HepG2 (cell line): ENCODE results near the gene ZNF669. TPM values are rescaled to one million over a fixed set of nuclear protein-coding genes. Genes with fewer than 3 reads are reported as not detected.

Experiments
- ATF7-NPFF ChIP-seq: sonication (generic); formaldehyde crosslinking; IDR thresholded peaks from 2 replicates; pipeline ENCODE4 v1.8.1; 2023; ENCODE audit warnings: mild to moderate bottlenecking, low read depth, missing genetic modification reagents, moderate library complexity
- CREB1 ChIP-seq, 2 experiments: fragments of 450-650 bp in 1 of 2; IDR thresholded peaks; 2 replicates each; pipeline ENCODE4 v1.6.1; 2016 to 2017; ENCODE audit warnings: control low read depth in 1 of 2, mild to moderate bottlenecking in 1 of 2, missing compliant biosample characterization in 1 of 2, missing genetic modification characterization in 1 of 2
- FOXK2 ChIP-seq: fragments of 450-650 bp; IDR thresholded peaks from 2 replicates; pipeline ENCODE4 v1.6.1; 2016
- GFI1 ChIP-seq: sonication (generic); formaldehyde crosslinking; IDR thresholded peaks from 2 replicates; pipeline ENCODE4 v1.5.0; 2020; ENCODE audit warnings: missing genetic modification reagents, mild to moderate bottlenecking, borderline replicate concordance
- U2AF2 ChIP-seq: fragments of 200-400 bp; formaldehyde crosslinking; IDR thresholded peaks from 2 replicates; pipeline ENCODE4 v1.6.1; 2017; ENCODE audit warnings: low read depth, mild to moderate bottlenecking, low read length
- ZBTB8A ChIP-seq: sonication (generic); formaldehyde crosslinking; IDR thresholded peaks from 2 replicates; pipeline ENCODE4 v1.4.0; 2020; ENCODE audit warnings: mild to moderate bottlenecking, low read depth, missing genetic modification reagents, borderline replicate concordance
- ZNF225 ChIP-seq: sonication (generic); formaldehyde crosslinking; IDR thresholded peaks from 2 replicates; pipeline ENCODE4 v1.4.0; 2020; ENCODE audit warnings: mild to moderate bottlenecking, missing genetic modification reagents
- ZNF329 ChIP-seq: sonication (generic); formaldehyde crosslinking; IDR thresholded peaks from 2 replicates; pipeline ENCODE4 v1.9.0; 2021; ENCODE audit warnings: low read depth, mild to moderate bottlenecking, missing genetic modification reagents
- ZNF451 ChIP-seq: sonication (generic); formaldehyde crosslinking; IDR thresholded peaks from 2 replicates; pipeline ENCODE4 v1.5.0; 2020; ENCODE audit warnings: mild to moderate bottlenecking, missing genetic modification reagents
- ZNF549 ChIP-seq: sonication (generic); formaldehyde crosslinking; IDR thresholded peaks from 2 replicates; pipeline ENCODE4 v1.5.0; 2020; ENCODE audit warnings: missing genetic modification reagents
- ZNF644 ChIP-seq: IDR thresholded peaks from 2 replicates; pipeline ENCODE4 v1.6.1; 2016; ENCODE audit warnings: low read depth
- ZNF672 ChIP-seq: sonication (generic); formaldehyde crosslinking; IDR thresholded peaks from 2 replicates; pipeline ENCODE4 v1.8.1; 2022; ENCODE audit warnings: missing genetic modification reagents
- ZZZ3 ChIP-seq: sonication (generic); formaldehyde crosslinking; IDR thresholded peaks from 2 replicates; pipeline ENCODE4 v1.4.0; 2020; ENCODE audit warnings: missing genetic modification reagents, mild to moderate bottlenecking, borderline replicate concordance
- polyA plus RNA-seq, 8 experiments: library from polyadenylated mRNA; depleted of rRNA in 3 of 8; stranded (reverse) in 7 of 8; unstranded in 1 of 8; fragments of >200 nt; fragmentation: Illumina TruSeq in 4 of 8; extraction: Trizol in 4 of 8; gene quantifications; 2 replicates each; pipeline versions ENCODE4 v1.2.1 to v1.2.3, GENCODE V29; 2011 to 2016; ENCODE audit warnings: low read depth in 4 of 8, missing spikeins in 1 of 8, mixed read lengths in 1 of 8; ENCODE audit not compliant: insufficient read depth in 1 of 8
- total RNA-seq, 5 experiments: library from RNA; depleted of rRNA; stranded (reverse); fragments of >200 nt; fragmentation: Illumina TruSeq; extraction: Trizol; gene quantifications; 2 replicates each; pipeline ENCODE4 v1.2.3, GENCODE V29; 2016; ENCODE audit warnings: low read depth in 1 of 5
- TF ChIP-seq, protein P1 (sequence below): sonication (generic); formaldehyde crosslinking; IDR thresholded peaks from 2 replicates; pipeline ENCODE4 v1.9.0; 2021; ENCODE audit warnings: missing genetic modification reagents, borderline replicate concordance
- TF ChIP-seq, protein P2 (sequence below): IDR thresholded peaks from 2 replicates; pipeline ENCODE4 v1.6.1; 2018; ENCODE audit warnings: missing genetic modification reagents, mild to moderate bottlenecking, missing compliant biosample characterization
- TF ChIP-seq, protein P3 (sequence below): sonication (generic); formaldehyde crosslinking; IDR thresholded peaks from 2 replicates; pipeline ENCODE4 v1.4.0; 2020; ENCODE audit warnings: mild to moderate bottlenecking, missing genetic modification reagents
- TF ChIP-seq, protein P4 (sequence below): sonication (generic); formaldehyde crosslinking; IDR thresholded peaks from 2 replicates; pipeline ENCODE4 v1.4.0; 2020; ENCODE audit warnings: mild to moderate bottlenecking, missing genetic modification reagents
- TF ChIP-seq, protein P5 (sequence below): sonication (generic); formaldehyde crosslinking; IDR thresholded peaks from 2 replicates; pipeline ENCODE4 v1.4.0; 2020; ENCODE audit warnings: missing genetic modification reagents, borderline replicate concordance
- TF ChIP-seq, protein P6 (sequence below): sonication (generic); formaldehyde crosslinking; IDR thresholded peaks from 2 replicates; pipeline ENCODE4 v1.4.0; 2020; ENCODE audit warnings: missing genetic modification reagents, low read depth, mild to moderate bottlenecking, borderline replicate concordance

ZNF669 gene
- total and polyA plus RNA-seq, 2 of the 13 experiments (the other 11 are each of a cell fraction or from before 2014, with no cell fraction given) = 3.1 to 14.6 TPM

DNA sequence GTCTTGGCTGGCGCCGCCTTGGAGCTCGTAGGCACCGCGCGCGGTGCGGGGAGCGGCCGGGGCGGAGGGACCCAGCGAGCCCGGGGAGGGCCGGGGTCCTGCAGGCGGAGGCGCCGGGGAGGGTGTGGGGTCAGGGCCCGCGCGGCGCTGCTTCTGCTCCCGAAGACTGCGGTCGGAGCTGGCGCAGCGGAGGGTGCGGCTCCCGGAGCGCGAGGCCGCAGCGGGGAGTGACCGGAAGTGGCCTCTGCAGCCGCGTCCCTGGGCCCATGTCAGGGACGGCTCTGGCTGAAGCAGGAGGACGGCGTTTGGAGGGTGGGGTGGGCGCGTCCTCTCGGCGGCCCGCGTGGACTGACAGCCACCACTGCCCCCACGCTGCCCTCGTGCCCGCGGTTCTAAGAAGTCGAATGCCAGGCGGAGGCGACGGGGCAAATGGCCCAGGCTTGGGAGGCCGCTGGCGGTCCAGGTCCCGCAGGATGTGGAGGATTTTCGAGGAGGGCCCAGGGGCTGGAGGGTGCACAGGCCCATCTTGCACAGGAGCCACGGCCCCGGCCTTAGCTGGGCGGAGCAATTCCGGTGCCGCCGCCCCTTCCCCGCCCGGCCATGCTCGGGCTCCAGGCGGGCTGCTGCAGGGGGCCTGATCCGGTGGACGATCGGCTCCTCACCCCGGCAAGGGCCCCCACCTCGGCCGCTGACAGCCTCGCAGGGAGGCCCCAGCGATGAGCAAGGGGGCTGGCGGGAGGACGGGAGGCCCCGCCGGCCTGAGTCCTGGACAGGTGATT is 7.7 kb upstream of the ZNF669 start (continued):
- TF ChIP-seq, protein P1, sequence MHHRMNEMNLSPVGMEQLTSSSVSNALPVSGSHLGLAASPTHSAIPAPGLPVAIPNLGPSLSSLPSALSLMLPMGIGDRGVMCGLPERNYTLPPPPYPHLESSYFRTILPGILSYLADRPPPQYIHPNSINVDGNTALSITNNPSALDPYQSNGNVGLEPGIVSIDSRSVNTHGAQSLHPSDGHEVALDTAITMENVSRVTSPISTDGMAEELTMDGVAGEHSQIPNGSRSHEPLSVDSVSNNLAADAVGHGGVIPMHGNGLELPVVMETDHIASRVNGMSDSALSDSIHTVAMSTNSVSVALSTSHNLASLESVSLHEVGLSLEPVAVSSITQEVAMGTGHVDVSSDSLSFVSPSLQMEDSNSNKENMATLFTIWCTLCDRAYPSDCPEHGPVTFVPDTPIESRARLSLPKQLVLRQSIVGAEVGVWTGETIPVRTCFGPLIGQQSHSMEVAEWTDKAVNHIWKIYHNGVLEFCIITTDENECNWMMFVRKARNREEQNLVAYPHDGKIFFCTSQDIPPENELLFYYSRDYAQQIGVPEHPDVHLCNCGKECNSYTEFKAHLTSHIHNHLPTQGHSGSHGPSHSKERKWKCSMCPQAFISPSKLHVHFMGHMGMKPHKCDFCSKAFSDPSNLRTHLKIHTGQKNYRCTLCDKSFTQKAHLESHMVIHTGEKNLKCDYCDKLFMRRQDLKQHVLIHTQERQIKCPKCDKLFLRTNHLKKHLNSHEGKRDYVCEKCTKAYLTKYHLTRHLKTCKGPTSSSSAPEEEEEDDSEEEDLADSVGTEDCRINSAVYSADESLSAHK (CRISPR knock-in tag) = no peak
- TF ChIP-seq, protein P2, sequence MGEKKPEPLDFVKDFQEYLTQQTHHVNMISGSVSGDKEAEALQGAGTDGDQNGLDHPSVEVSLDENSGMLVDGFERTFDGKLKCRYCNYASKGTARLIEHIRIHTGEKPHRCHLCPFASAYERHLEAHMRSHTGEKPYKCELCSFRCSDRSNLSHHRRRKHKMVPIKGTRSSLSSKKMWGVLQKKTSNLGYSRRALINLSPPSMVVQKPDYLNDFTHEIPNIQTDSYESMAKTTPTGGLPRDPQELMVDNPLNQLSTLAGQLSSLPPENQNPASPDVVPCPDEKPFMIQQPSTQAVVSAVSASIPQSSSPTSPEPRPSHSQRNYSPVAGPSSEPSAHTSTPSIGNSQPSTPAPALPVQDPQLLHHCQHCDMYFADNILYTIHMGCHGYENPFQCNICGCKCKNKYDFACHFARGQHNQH (CRISPR knock-in tag) = peak; percentile 77
- TF ChIP-seq U2AF2 (no peak), ZNF644 (CRISPR knock-in tag) (no peak), GFI1 (0 out of 2 replicates have a peak, but pooled peaks have one; percentile 12), ZNF329 (CRISPR knock-in tag) (peak; percentile 83; the same call in 1 of the 2 replicates), ZNF549 (no peak), ZNF672 (CRISPR knock-in tag) (no peak), ZNF225 (CRISPR knock-in tag) (peak; percentile 73; the same call in 1 of the 2 replicates), ZNF451 (peak; percentile 79; the same call in 1 of the 2 replicates), ATF7-NPFF (peak; percentile 77; the same call in 1 of the 2 replicates), ZBTB8A (CRISPR knock-in tag) (no peak), ZZZ3 (peak; percentile 71; the same call in 1 of the 2 replicates), CREB1 (IDR thresholded peaks at IDR 0.05) (no peak), CREB1 (CRISPR knock-in tag; IDR thresholded peaks at IDR 0.05) (no peak), FOXK2 (no peak)
- TF ChIP-seq, protein P3, sequence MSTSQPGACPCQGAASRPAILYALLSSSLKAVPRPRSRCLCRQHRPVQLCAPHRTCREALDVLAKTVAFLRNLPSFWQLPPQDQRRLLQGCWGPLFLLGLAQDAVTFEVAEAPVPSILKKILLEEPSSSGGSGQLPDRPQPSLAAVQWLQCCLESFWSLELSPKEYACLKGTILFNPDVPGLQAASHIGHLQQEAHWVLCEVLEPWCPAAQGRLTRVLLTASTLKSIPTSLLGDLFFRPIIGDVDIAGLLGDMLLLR (CRISPR knock-in tag) = peak; percentile 72; the same call in 1 of the 2 replicates
- TF ChIP-seq, protein P4, sequence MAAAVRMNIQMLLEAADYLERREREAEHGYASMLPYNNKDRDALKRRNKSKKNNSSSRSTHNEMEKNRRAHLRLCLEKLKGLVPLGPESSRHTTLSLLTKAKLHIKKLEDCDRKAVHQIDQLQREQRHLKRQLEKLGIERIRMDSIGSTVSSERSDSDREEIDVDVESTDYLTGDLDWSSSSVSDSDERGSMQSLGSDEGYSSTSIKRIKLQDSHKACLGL (CRISPR knock-in tag) = peak; percentile 83
- TF ChIP-seq, protein P5, sequence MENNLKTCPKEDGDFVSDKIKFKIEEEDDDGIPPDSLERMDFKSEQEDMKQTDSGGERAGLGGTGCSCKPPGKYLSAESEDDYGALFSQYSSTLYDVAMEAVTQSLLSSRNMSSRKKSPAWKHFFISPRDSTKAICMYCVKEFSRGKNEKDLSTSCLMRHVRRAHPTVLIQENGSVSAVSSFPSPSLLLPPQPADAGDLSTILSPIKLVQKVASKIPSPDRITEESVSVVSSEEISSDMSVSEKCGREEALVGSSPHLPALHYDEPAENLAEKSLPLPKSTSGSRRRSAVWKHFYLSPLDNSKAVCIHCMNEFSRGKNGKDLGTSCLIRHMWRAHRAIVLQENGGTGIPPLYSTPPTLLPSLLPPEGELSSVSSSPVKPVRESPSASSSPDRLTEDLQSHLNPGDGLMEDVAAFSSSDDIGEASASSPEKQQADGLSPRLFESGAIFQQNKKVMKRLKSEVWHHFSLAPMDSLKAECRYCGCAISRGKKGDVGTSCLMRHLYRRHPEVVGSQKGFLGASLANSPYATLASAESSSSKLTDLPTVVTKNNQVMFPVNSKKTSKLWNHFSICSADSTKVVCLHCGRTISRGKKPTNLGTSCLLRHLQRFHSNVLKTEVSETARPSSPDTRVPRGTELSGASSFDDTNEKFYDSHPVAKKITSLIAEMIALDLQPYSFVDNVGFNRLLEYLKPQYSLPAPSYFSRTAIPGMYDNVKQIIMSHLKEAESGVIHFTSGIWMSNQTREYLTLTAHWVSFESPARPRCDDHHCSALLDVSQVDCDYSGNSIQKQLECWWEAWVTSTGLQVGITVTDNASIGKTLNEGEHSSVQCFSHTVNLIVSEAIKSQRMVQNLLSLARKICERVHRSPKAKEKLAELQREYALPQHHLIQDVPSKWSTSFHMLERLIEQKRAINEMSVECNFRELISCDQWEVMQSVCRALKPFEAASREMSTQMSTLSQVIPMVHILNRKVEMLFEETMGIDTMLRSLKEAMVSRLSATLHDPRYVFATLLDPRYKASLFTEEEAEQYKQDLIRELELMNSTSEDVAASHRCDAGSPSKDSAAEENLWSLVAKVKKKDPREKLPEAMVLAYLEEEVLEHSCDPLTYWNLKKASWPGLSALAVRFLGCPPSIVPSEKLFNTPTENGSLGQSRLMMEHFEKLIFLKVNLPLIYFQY (CRISPR knock-in tag) = peak; percentile 65; the same call in 1 of the 2 replicates
- TF ChIP-seq, protein P6, sequence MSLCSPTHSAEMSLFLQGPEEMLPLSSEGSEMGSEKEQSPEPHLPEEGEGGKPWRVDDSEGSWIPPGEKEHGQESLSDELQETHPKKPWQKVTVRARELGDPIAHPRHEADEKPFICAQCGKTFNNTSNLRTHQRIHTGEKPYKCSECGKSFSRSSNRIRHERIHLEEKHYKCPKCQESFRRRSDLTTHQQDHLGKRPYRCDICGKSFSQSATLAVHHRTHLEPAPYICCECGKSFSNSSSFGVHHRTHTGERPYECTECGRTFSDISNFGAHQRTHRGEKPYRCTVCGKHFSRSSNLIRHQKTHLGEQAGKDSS (CRISPR knock-in tag) = peak; percentile 67; the same call in 1 of the 2 replicates
